ENCODE measurements around the gene HAL. TPM values are rescaled to one million over a fixed set of nuclear protein-coding genes. Genes with fewer than 3 reads are reported as not detected.

The HAL gene
- total RNA-seq, 2 donors from 2014 or later, result 1.6 TPM; not detected in 1

GRCh38 chr12:95966287-95966870 is 29.8 kb downstream of the HAL start:
- H3K4me3 ChIP-seq, result no peak overlapping the region
- ATAC-seq (ENCODE audit: insufficient number of reproducible peaks, low FRiP score, low read depth), result no peak
- no peaks in the 10 kb centered on the region for H3K9me3 ChIP-seq
- no peak for DNase-seq (ENCODE audit: low spot score)
- no peaks in the 10 kb centered on the region for H3K36me3 ChIP-seq
- H3K27ac ChIP-seq, result no peak overlapping the region
- H3K4me1 ChIP-seq (ENCODE audit: control insufficient read depth in 1 of 2, low read depth in 2 of 2), result no peaks in the 10 kb centered on the region
- TF ChIP-seq CTCF (IDR thresholded peaks at IDR 0.05), result no peak
- H3K27me3 ChIP-seq (replicated peaks; ENCODE audit: insufficient read depth), result no peaks in the 10 kb centered on the region

- DNase-seq (ENCODE audit: low spot score) (no peak), ATAC-seq (ENCODE audit: insufficient number of reproducible peaks, low FRiP score, low read depth) (no peak)
- no peaks in the 10 kb centered on the region for H3K36me3 ChIP-seq
- no peaks in the 10 kb centered on the region for H3K9me3 ChIP-seq
- H3K27ac ChIP-seq, result no peak overlapping the region
- TF ChIP-seq CTCF (IDR thresholded peaks at IDR 0.05), result no peak
- H3K27me3 ChIP-seq (replicated peaks; ENCODE audit: insufficient read depth), result no peaks in the 10 kb centered on the region
- H3K4me3 ChIP-seq, result no peak overlapping the region
- H3K4me1 ChIP-seq (ENCODE audit: control insufficient read depth in 1 of 2, low read depth in 2 of 2), result no peaks in the 10 kb centered on the region
Observed at GRCh38 chr12:95963096-95963495, 33.0 kb downstream of the HAL start.

GRCh38 chr12:95962222-95962621 is 33.9 kb downstream of the HAL start:
- no peak overlapping the region for H3K27ac ChIP-seq
- no peak for DNase-seq (ENCODE audit: low spot score)
- no peaks in the 10 kb centered on the region for H3K27me3 ChIP-seq (replicated peaks; ENCODE audit: insufficient read depth)
- no peak for TF ChIP-seq CTCF (IDR thresholded peaks at IDR 0.05)
- H3K36me3 ChIP-seq, result no peaks in the 10 kb centered on the region
- no peak for ATAC-seq (ENCODE audit: insufficient number of reproducible peaks, low FRiP score, low read depth)
- H3K4me1 ChIP-seq (ENCODE audit: control insufficient read depth in 1 of 2, low read depth in 2 of 2), result no peaks in the 10 kb centered on the region
- no peaks in the 10 kb centered on the region for H3K9me3 ChIP-seq
- no peak overlapping the region for H3K4me3 ChIP-seq

GRCh38 chr12:95960241-95960640 is 35.9 kb downstream of the HAL start:
- no peaks in the 10 kb centered on the region for H3K9me3 ChIP-seq
- no peak for TF ChIP-seq CTCF (IDR thresholded peaks at IDR 0.05)
- DNase-seq (ENCODE audit: low spot score) (no peak), ATAC-seq (ENCODE audit: insufficient number of reproducible peaks, low FRiP score, low read depth) (no peak)
- H3K27ac ChIP-seq, result no peak overlapping the region
- no peaks in the 10 kb centered on the region for H3K36me3 ChIP-seq
- H3K4me3 ChIP-seq, result no peak overlapping the region
- H3K4me1 ChIP-seq (ENCODE audit: control insufficient read depth in 1 of 2, low read depth in 2 of 2), result no peaks in the 10 kb centered on the region
- H3K27me3 ChIP-seq (replicated peaks; ENCODE audit: insufficient read depth), result no peaks in the 10 kb centered on the region

- H3K4me1 ChIP-seq (ENCODE audit: control insufficient read depth in 1 of 2, low read depth in 2 of 2), result no peaks in the 10 kb centered on the region
- H3K27me3 ChIP-seq (replicated peaks; ENCODE audit: insufficient read depth), result no peaks in the 10 kb centered on the region
- ATAC-seq (ENCODE audit: insufficient number of reproducible peaks, low FRiP score, low read depth), result no peak
- H3K27ac ChIP-seq, result no peak overlapping the region
- no peak for DNase-seq (ENCODE audit: low spot score)
- no peak overlapping the region for H3K4me3 ChIP-seq
- no peak for TF ChIP-seq CTCF (IDR thresholded peaks at IDR 0.05)
- H3K36me3 ChIP-seq, result no peaks in the 10 kb centered on the region
- no peaks in the 10 kb centered on the region for H3K9me3 ChIP-seq
Observed at GRCh38 chr12:95959107-95959506, 37.0 kb downstream of the HAL start.
